HUES48 (cell line): Measurements from ENCODE around the gene F2RL1.
"Not testable (repeated sequence)": the region's sequence is repeated elsewhere in the genome, so short reads cannot be mapped to it uniquely, and the experiment has no call there.

Experiments
- H3K27ac ChIP-seq: one replicate; pipeline ENCODE4 v1.7.0; 2013; ENCODE audit warnings: low read depth, low read length, inconsistent platforms
- H3K27me3 ChIP-seq: 2 replicates; pipeline ENCODE4 v1.6.1; 2013; ENCODE audit warnings: mild to moderate bottlenecking, low read length; ENCODE audit not compliant: control insufficient read depth, insufficient read depth
- H3K36me3 ChIP-seq: 2 replicates; pipeline ENCODE4 v1.6.1; 2013; ENCODE audit warnings: low read length; ENCODE audit not compliant: control insufficient read depth, insufficient read depth
- H3K4me1 ChIP-seq: 2 replicates; pipeline ENCODE4 v1.6.1; 2013; ENCODE audit warnings: mild to moderate bottlenecking, low read length; ENCODE audit not compliant: control insufficient read depth, insufficient read depth
- H3K4me3 ChIP-seq: 2 replicates; pipeline ENCODE4 v1.5.1; 2013; ENCODE audit warnings: mild to moderate bottlenecking, low read depth, low read length
- H3K9ac ChIP-seq: 2 replicates; pipeline ENCODE4 v1.6.1; 2013; ENCODE audit warnings: mild to moderate bottlenecking, low read depth, low read length, moderate library complexity
- H3K9me3 ChIP-seq: 2 replicates; pipeline ENCODE4 v1.6.1; 2013; ENCODE audit warnings: low read length; ENCODE audit not compliant: control insufficient read depth, insufficient read depth

The F2RL1 gene

DNA sequence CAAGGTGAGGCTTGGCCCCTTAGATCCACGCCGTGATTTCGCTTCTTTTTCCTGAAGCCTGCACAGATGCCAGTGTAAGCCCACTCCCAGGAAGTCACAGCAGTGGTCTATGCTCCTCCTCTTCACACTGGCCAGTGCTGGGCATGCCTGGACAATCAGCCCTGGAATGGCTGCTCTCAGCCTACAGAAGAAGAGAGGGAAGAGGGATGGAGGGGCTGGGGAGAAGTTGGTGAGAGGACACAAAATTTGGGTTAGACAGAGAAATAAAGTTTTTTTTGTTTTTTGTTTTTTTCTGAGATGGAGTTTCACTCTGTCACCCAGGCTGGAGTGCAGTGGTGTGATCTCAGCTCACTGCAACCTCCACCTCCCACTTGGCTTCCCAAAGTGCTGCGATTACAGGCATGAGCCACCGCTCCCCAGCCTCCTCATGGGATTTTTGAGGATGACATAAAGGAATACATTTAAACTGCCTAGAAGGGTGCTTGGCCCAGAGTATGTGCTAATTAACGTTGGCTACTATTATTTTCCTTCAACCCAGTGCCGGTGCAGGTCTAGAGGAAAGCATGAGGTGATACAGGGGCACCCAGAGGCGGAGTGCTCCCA is 31.8 kb downstream of the F2RL1 start:
- H3K4me1 ChIP-seq, result no peaks in the 10 kb centered on the region
- H3K9ac ChIP-seq, result no peak overlapping the region
- no peak overlapping the region for H3K4me3 ChIP-seq
- H3K27ac ChIP-seq, result no peak overlapping the region
- H3K9me3 ChIP-seq, result peaks cover 15% of the 10 kb centered on the region
- no peaks in the 10 kb centered on the region for H3K27me3 ChIP-seq
- H3K36me3 ChIP-seq, result no peaks in the 10 kb centered on the region

DNA sequence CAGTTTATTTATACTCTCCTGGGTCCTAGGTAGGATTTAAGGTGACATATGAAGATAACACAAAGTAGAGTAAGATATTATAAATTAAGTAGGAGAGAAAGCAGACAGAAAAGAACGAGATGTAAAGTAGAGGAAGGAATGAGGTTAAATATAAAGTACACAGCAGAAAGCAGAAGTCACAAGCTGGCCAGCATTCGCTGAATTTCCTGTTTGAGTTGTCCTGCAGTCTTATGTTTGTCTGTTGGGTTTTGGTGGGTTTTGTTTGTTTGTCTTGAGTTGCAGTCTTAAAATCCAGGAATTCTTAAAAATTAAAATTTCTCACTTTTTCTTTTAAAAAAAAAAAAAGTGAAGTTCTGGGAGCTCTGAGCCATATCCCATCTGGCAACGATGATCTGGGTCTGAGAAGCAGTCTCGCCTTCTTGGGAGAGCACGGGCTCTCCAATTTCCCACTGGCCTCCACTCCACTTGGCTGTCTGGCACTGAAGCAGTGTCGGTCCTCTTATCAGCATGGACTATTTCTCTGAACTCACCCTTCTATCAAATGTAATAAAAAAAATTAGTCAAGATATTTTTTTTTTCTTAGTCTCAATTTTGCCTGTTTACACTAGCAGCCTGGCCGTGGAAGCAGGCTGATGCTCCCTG is 33.0 kb downstream of the F2RL1 start:
- Histone ChIP-seq H3K9ac (no peak overlapping the region), H3K27ac (no peak overlapping the region), H3K4me3 (no peak overlapping the region), H3K36me3 (no peaks in the 10 kb centered on the region), H3K27me3 (no peaks in the 10 kb centered on the region), H3K9me3 (peaks cover 11% of the 10 kb centered on the region; the same call in 1 of the 2 replicates), H3K4me1 (no peaks in the 10 kb centered on the region)

DNA sequence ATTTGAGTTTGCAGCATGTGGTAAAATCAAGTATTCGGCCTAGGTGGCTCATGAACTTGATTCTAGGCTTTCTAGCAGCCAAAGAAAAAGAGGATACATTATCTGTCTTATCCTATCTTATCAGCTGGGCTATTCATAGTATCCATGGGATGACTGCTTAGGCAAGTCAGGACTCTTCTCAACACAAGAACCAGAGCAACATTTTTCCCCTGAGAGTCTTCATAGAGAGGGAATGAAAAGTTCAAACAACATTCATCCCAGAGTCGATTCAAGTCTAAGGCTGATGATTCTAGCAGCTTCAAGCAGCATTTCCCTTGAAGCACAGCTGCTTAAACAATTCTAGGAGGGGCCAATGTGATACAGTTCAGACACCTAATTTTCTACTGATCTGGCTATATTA is 33.9 kb downstream of the F2RL1 start:
- Histone ChIP-seq H3K27ac (no peak overlapping the region), H3K9me3 (peaks cover 11% of the 10 kb centered on the region; the same call in 1 of the 2 replicates), H3K4me1 (no peaks in the 10 kb centered on the region), H3K4me3 (no peak overlapping the region), H3K27me3 (no peaks in the 10 kb centered on the region), H3K36me3 (no peaks in the 10 kb centered on the region), H3K9ac (no peak overlapping the region)

DNA sequence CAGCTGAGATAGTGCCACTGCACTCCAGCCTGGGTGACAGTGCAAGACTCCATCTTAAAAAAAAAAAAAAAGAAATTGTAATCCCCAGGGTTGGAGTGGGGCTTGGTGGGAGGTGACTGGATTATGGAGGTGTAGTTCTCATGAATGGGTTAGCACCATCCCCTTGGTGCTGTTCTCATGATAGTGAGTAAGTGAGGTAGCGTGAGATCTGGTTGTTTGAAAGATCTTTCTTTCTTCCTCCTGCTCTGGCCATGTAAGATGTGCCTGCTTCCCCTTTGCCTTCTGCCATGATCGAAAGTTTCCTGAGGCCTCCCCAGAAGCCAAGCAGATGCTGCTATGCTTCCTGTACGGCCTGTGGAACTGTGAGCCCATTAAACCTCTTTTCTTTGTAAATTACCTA is 34.9 kb downstream of the F2RL1 start:
- not testable (repeated sequence) for H3K4me1 ChIP-seq, H3K27ac ChIP-seq, H3K27me3 ChIP-seq, H3K9ac ChIP-seq, H3K36me3 ChIP-seq, H3K4me3 ChIP-seq
- peaks cover 11% of the 10 kb centered on the region; the same call in 1 of the 2 replicates for H3K9me3 ChIP-seq

- Histone ChIP-seq H3K4me1 (no peaks in the 10 kb centered on the region), H3K27me3 (no peaks in the 10 kb centered on the region), H3K9me3 (peaks cover 11% of the 10 kb centered on the region; the same call in 1 of the 2 replicates), H3K4me3 (no peak overlapping the region; the same call in 1 of the 2 replicates), H3K9ac (no peak overlapping the region), H3K36me3 (no peaks in the 10 kb centered on the region), H3K27ac (no peak overlapping the region)
Observed at GRCh38 chr5:76854644-76855043, 35.8 kb downstream of the F2RL1 start.

- H3K27ac ChIP-seq, H3K9ac ChIP-seq, H3K4me3 ChIP-seq, H3K27me3 ChIP-seq, H3K4me1 ChIP-seq, H3K36me3 ChIP-seq: not testable (repeated sequence)
- H3K9me3 ChIP-seq, result peaks cover 11% of the 10 kb centered on the region; the same call in 1 of the 2 replicates
Observed at GRCh38 chr5:76855501-76855900, 36.7 kb downstream of the F2RL1 start.

- H3K4me1 ChIP-seq, result peaks cover 2% of the 10 kb centered on the region; the same call in 1 of the 2 replicates
- H3K9ac ChIP-seq, result no peak overlapping the region
- peaks cover 11% of the 10 kb centered on the region; the same call in 1 of the 2 replicates for H3K9me3 ChIP-seq
- no peaks in the 10 kb centered on the region for H3K36me3 ChIP-seq
- H3K27me3 ChIP-seq, result no peaks in the 10 kb centered on the region
- H3K27ac ChIP-seq, result no peak overlapping the region
- no peak overlapping the region for H3K4me3 ChIP-seq
Observed at GRCh38 chr5:76855961-76856360, 37.1 kb downstream of the F2RL1 start.

DNA sequence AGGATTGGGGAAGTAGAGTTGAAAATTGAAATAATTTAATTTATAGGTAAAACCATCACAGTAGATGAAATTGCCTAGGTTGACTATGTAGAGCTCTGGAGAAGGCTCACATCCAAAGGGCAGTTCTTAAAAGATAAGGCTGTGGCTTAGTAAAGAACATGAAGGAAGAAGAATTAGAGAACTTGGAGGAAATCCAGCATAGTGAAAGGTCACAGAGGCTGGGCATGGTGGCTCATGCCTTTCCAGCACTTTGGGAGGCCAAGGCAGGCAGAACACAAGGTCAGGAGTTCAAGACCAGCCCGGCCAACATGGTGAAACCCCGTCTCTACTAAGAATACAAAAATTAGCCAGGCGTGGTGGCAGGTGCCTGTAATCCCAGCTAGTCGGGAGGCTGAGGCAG is 38.0 kb downstream of the F2RL1 start:
- H3K27ac ChIP-seq, H3K9ac ChIP-seq, H3K4me1 ChIP-seq, H3K4me3 ChIP-seq, H3K36me3 ChIP-seq, H3K27me3 ChIP-seq: not testable (repeated sequence)
- peaks cover 11% of the 10 kb centered on the region; the same call in 1 of the 2 replicates for H3K9me3 ChIP-seq

- Histone ChIP-seq H3K4me3 (no peak overlapping the region), H3K36me3 (no peaks in the 10 kb centered on the region), H3K9me3 (peaks cover 7% of the 10 kb centered on the region; the same call in 1 of the 2 replicates), H3K27ac (no peak overlapping the region), H3K27me3 (no peaks in the 10 kb centered on the region), H3K9ac (no peak overlapping the region), H3K4me1 (peaks cover 4% of the 10 kb centered on the region; the same call in 1 of the 2 replicates)
Observed at GRCh38 chr5:76859591-76860247, 40.9 kb downstream of the F2RL1 start.

DNA sequence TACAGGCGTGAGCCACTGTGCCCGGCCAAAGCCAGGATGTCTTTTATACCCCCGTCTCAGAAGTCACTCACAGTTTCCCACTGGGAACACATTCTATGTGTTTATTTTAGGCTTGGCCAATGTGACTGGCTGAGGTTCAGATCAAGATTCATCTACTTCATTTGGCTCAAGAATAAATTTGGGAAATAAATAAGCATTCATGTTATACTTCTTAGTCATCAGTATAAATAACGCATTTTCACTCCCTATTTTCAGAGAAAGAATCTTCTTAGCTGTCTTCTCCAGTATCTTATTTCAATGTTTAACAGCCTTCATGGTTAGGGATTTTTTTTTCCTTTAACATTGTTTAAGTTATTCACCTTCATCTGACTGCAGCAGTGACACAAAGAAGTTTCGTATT is 42.8 kb downstream of the F2RL1 start:
- Histone ChIP-seq H3K9ac (no peak overlapping the region), H3K9me3 (no peaks in the 10 kb centered on the region), H3K4me3 (no peak overlapping the region), H3K4me1 (peaks cover 4% of the 10 kb centered on the region; the same call in 1 of the 2 replicates), H3K36me3 (no peaks in the 10 kb centered on the region), H3K27me3 (no peaks in the 10 kb centered on the region), H3K27ac (no peak overlapping the region)

DNA sequence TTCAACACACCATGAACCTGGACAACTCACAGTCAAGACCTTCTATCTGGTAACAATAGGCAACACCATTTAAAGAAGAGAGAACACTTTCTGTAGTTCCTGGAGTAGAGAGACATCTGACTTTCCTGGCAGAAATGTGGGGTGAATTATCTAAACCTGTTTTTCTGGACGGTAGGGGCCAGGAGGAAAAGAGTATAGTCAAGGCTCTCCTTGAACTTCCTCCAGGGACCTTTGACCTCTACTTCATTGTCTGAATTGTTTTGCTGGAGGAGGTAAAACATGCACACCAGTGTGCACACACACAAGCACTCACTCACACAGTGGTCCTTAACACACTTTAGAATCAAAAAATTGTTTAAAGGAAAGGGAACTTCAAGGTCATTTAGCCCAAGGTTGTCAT is 44.2 kb downstream of the F2RL1 start:
- no peaks in the 10 kb centered on the region for H3K36me3 ChIP-seq
- no peaks in the 10 kb centered on the region for H3K27me3 ChIP-seq
- H3K9ac ChIP-seq, result no peak overlapping the region
- H3K4me3 ChIP-seq, result no peak overlapping the region
- H3K9me3 ChIP-seq, result no peaks in the 10 kb centered on the region
- H3K4me1 ChIP-seq, result peaks cover 4% of the 10 kb centered on the region; the same call in 1 of the 2 replicates
- H3K27ac ChIP-seq, result no peak overlapping the region
